Liver (tissue), 3 donors: ENCODE data around the gene MICAL3.
A peak's percentile ranks its signal among the peaks of the same experiment; 100 is the strongest.

Experiments used
- CTCF ChIP-seq: fragments of 150-350 bp; IDR thresholded peaks from 2 replicates; pipeline ENCODE4 v1.5.1; 2017; ENCODE audit warnings: improper control_type of control experiment, low read depth, low read length; ENCODE audit not compliant: missing input control
- EGR1 ChIP-seq, 2 donors: IDR thresholded peaks; 2 replicates each; pipeline ENCODE4 v1.6.1; 2016 to 2018; ENCODE audit warnings: antibody characterized with exemption in 2 of 2, low read depth in 2 of 2
- FOXA1 ChIP-seq: IDR thresholded peaks from 2 replicates; pipeline ENCODE4 v1.6.1; 2016; ENCODE audit warnings: antibody characterized with exemption
- GABPA ChIP-seq, 2 donors: IDR thresholded peaks in 1 of 2; conservative IDR thresholded peaks in 1 of 2; 2 replicates each; pipeline ENCODE4 v1.6.1; 2016; ENCODE audit warnings: antibody characterized with exemption in 2 of 2, mild to moderate bottlenecking in 1 of 2, moderate library complexity in 1 of 2
- HNF4A ChIP-seq, 2 donors: conservative IDR thresholded peaks; 2 replicates each; pipeline ENCODE4 v1.6.1; 2016; ENCODE audit warnings: antibody characterized with exemption in 2 of 2, mild to moderate bottlenecking in 2 of 2
- JUND ChIP-seq, 2 donors: IDR thresholded peaks; 2 replicates each; pipeline ENCODE4 v1.6.1; 2016; ENCODE audit warnings: antibody characterized with exemption in 2 of 2
- NR2F2 ChIP-seq: IDR thresholded peaks from 2 replicates; pipeline ENCODE4 v1.6.1; 2016; ENCODE audit warnings: antibody characterized with exemption
- RAD21 ChIP-seq, 2 donors: IDR thresholded peaks; 2 replicates each; pipeline ENCODE4 v1.6.1; 2016; ENCODE audit warnings: antibody characterized with exemption in 2 of 2, mild to moderate bottlenecking in 2 of 2
- REST ChIP-seq: IDR thresholded peaks from 2 replicates; pipeline ENCODE4 v1.6.1; 2016; ENCODE audit warnings: antibody characterized with exemption, mild to moderate bottlenecking
- TAF1 ChIP-seq: conservative IDR thresholded peaks from 2 replicates; pipeline ENCODE4 v1.6.1; 2016; ENCODE audit warnings: antibody characterized with exemption, mild to moderate bottlenecking
- YY1 ChIP-seq: IDR thresholded peaks from 2 replicates; pipeline ENCODE4 v1.6.1; 2016; ENCODE audit warnings: antibody characterized with exemption, mild to moderate bottlenecking
- TF ChIP-seq, protein P1 (sequence below): IDR thresholded peaks from 2 replicates; pipeline ENCODE4 v1.6.1; 2016; ENCODE audit warnings: antibody characterized with exemption
- TF ChIP-seq, protein P2 (sequence below): IDR thresholded peaks from 2 replicates; pipeline ENCODE4 v1.6.1; 2016; ENCODE audit warnings: antibody characterized with exemption
- TF ChIP-seq, protein P3 (sequence below): IDR thresholded peaks from 2 replicates; pipeline ENCODE4 v1.6.1; 2016; ENCODE audit warnings: antibody characterized with exemption
- donor health status: healthy.
- donor health status: healthy.

DNA sequence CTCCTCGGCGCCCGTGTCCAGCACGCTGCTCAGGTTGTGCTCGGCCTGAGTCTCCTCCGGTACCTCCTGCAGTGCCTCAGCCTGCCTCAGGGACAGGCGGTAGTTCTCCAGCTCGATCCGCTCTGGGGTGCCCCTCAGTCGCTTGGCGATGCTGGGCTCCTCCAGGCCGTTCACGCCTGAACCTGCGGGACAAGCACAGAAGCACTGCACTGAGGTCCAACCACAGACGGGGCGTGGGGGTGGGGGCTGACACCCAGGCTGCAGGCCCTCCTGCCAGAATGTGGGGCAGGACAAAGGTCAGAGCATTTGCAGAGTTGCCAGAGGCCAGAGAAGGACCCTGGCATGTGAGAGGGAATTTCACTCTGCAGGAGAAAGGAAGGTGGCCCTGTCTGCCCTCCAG lies 182.5 kb downstream of the MICAL3 start:
- TF ChIP-seq CTCF (no peak), REST (peak; percentile 68), GABPA (IDR thresholded peaks at IDR 0.05 in 1 of 2, conservative IDR thresholded peaks at IDR 0.05 in 1 of 2) (no peak), EGR1 (IDR thresholded peaks at IDR 0.05; ENCODE audit: low read depth in 2 of 2) (no peak), RAD21 (IDR thresholded peaks at IDR 0.05) (peak in 1 of 2 donors; percentile 50), FOXA1 (no peak), YY1 (no peak), TAF1 (no peak), HNF4A (conservative IDR thresholded peaks at IDR 0.05) (peak; percentile 91 to 92), JUND (IDR thresholded peaks at IDR 0.05) (no peak), NR2F2 (peak; percentile 61)
- TF ChIP-seq, protein P1, sequence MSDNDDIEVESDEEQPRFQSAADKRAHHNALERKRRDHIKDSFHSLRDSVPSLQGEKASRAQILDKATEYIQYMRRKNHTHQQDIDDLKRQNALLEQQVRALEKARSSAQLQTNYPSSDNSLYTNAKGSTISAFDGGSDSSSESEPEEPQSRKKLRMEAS = no peak
- TF ChIP-seq, protein P2, sequence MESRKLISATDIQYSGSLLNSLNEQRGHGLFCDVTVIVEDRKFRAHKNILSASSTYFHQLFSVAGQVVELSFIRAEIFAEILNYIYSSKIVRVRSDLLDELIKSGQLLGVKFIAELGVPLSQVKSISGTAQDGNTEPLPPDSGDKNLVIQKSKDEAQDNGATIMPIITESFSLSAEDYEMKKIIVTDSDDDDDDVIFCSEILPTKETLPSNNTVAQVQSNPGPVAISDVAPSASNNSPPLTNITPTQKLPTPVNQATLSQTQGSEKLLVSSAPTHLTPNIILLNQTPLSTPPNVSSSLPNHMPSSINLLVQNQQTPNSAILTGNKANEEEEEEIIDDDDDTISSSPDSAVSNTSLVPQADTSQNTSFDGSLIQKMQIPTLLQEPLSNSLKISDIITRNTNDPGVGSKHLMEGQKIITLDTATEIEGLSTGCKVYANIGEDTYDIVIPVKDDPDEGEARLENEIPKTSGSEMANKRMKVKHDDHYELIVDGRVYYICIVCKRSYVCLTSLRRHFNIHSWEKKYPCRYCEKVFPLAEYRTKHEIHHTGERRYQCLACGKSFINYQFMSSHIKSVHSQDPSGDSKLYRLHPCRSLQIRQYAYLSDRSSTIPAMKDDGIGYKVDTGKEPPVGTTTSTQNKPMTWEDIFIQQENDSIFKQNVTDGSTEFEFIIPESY = peak; percentile 17
- TF ChIP-seq, protein P3, sequence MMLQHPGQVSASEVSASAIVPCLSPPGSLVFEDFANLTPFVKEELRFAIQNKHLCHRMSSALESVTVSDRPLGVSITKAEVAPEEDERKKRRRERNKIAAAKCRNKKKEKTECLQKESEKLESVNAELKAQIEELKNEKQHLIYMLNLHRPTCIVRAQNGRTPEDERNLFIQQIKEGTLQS = no peak
